GM21737 (cell line): Measurements from ENCODE around the gene ZNF385B.

ENCODE experiments used
- ATAC-seq: cut with Tn5 transposase; IDR thresholded peaks from one replicate; pipeline ENCODE4 v1.9.1; 2021; ENCODE audit warnings: mild to moderate bottlenecking, moderate library complexity; ENCODE audit not compliant: unreplicated experiment

The ZNF385B gene

GRCh38 chr2:179856205-179856604 is 5.2 kb downstream of the ZNF385B start:
- no peak for ATAC-seq

- no peak for ATAC-seq
Observed at GRCh38 chr2:179855673-179856072, 5.7 kb downstream of the ZNF385B start.

- ATAC-seq = no peak
Observed at GRCh38 chr2:179854891-179855290, 6.5 kb downstream of the ZNF385B start.

- no peak for ATAC-seq
Observed at GRCh38 chr2:179853108-179853507, 8.3 kb downstream of the ZNF385B start.

- ATAC-seq = no peak
Observed at GRCh38 chr2:179850188-179850587, 11.2 kb downstream of the ZNF385B start.

- ATAC-seq = no peak
Observed at GRCh38 chr2:179849719-179850118, 11.7 kb downstream of the ZNF385B start.

GRCh38 chr2:179843541-179843940 is 17.9 kb downstream of the ZNF385B start:
- no peak for ATAC-seq

GRCh38 chr2:179842498-179843153 is 18.8 kb downstream of the ZNF385B start:
- ATAC-seq = no peak

GRCh38 chr2:179840840-179841239 is 20.6 kb downstream of the ZNF385B start:
- ATAC-seq = no peak

GRCh38 chr2:179837408-179837807 is 24.0 kb downstream of the ZNF385B start:
- ATAC-seq = no peak

GRCh38 chr2:179830043-179830787 is 31.2 kb downstream of the ZNF385B start:
- ATAC-seq = no peak

- ATAC-seq = no peak
Observed at GRCh38 chr2:179826297-179826696, 35.1 kb downstream of the ZNF385B start.

GRCh38 chr2:179825494-179825893 is 35.9 kb downstream of the ZNF385B start:
- ATAC-seq = no peak

GRCh38 chr2:179824961-179825360 is 36.5 kb downstream of the ZNF385B start:
- no peak for ATAC-seq

- no peak for ATAC-seq
Observed at GRCh38 chr2:179822540-179822939, 38.9 kb downstream of the ZNF385B start.

GRCh38 chr2:179818546-179818945 is 42.9 kb downstream of the ZNF385B start:
- ATAC-seq = no peak

- ATAC-seq = no peak
Observed at GRCh38 chr2:179817181-179817841, 44.1 kb downstream of the ZNF385B start.

- ATAC-seq = no peak
Observed at GRCh38 chr2:179814050-179814449, 47.4 kb downstream of the ZNF385B start.

- no peak for ATAC-seq
Observed at GRCh38 chr2:179812501-179812900, 48.9 kb downstream of the ZNF385B start.

GRCh38 chr2:179811042-179811441 is 50.4 kb downstream of the ZNF385B start:
- ATAC-seq = no peak

- ATAC-seq = no peak
Observed at GRCh38 chr2:179809606-179810005, 51.8 kb downstream of the ZNF385B start.

GRCh38 chr2:179805001-179805400 is 56.4 kb downstream of the ZNF385B start:
- ATAC-seq = no peak
